Osteocyte (in vitro differentiated cells): ENCODE data around the gene SYNGAP1. TPM values are rescaled to one million over a fixed set of nuclear protein-coding genes. Genes with fewer than 3 reads are reported as not detected.
"Not testable (repeated sequence)": the region's sequence is repeated elsewhere in the genome, so short reads cannot be mapped to it uniquely, and the experiment has no call there.

ENCODE experiments used
- DNase-seq: peaks from one replicate; pipeline ENCODE4 v3.0.0; 2021; ENCODE audit warnings: mixed read lengths; ENCODE audit not compliant: unreplicated experiment; ENCODE audit errors: extremely low spot score
- H3K27ac Mint-ChIP-seq: one replicate; pipeline ENCODE4 v1.8.0; 2021; ENCODE audit warnings: mild to moderate bottlenecking, mixed read lengths; ENCODE audit not compliant: unreplicated experiment
- H3K27me3 Mint-ChIP-seq: one replicate; pipeline ENCODE4 v1.8.0; 2021; ENCODE audit warnings: mixed read lengths; ENCODE audit not compliant: unreplicated experiment
- H3K36me3 Mint-ChIP-seq: one replicate; pipeline ENCODE4 v1.8.0; 2021; ENCODE audit warnings: mixed read lengths; ENCODE audit not compliant: unreplicated experiment
- H3K4me1 Mint-ChIP-seq: one replicate; pipeline ENCODE4 v1.8.0; 2021; ENCODE audit warnings: mixed read lengths; ENCODE audit not compliant: unreplicated experiment
- H3K4me3 Mint-ChIP-seq: one replicate; pipeline ENCODE4 v1.8.0; 2021; ENCODE audit warnings: mild to moderate bottlenecking, moderate library complexity, mixed read lengths; ENCODE audit not compliant: unreplicated experiment
- H3K9me3 Mint-ChIP-seq: one replicate; pipeline ENCODE4 v1.8.0; 2021; ENCODE audit warnings: mixed read lengths; ENCODE audit not compliant: unreplicated experiment
- long read RNA-seq: library from polyadenylated mRNA; unstranded; transcript quantifications from one replicate; pipeline ENCODE4 v2.0.0, GENCODE V29; 2021
- total RNA-seq: library from RNA; stranded (reverse); gene quantifications from 2 replicates; pipeline ENCODE4 v1.2.1, GENCODE V29; 2021
- TF ChIP-seq, protein P1 (sequence below): fragments of 200-600 bp; sonication (generic); IDR thresholded peaks from 2 replicates; pipeline ENCODE4 v1.5.0; 2021; ENCODE audit warnings: antibody characterized with exemption, mild to moderate bottlenecking, moderate library complexity

SYNGAP1 gene
- 30.7 and 34.7 TPM in 2 replicates for total RNA-seq
- long read RNA-seq: 0 reads

DNA sequence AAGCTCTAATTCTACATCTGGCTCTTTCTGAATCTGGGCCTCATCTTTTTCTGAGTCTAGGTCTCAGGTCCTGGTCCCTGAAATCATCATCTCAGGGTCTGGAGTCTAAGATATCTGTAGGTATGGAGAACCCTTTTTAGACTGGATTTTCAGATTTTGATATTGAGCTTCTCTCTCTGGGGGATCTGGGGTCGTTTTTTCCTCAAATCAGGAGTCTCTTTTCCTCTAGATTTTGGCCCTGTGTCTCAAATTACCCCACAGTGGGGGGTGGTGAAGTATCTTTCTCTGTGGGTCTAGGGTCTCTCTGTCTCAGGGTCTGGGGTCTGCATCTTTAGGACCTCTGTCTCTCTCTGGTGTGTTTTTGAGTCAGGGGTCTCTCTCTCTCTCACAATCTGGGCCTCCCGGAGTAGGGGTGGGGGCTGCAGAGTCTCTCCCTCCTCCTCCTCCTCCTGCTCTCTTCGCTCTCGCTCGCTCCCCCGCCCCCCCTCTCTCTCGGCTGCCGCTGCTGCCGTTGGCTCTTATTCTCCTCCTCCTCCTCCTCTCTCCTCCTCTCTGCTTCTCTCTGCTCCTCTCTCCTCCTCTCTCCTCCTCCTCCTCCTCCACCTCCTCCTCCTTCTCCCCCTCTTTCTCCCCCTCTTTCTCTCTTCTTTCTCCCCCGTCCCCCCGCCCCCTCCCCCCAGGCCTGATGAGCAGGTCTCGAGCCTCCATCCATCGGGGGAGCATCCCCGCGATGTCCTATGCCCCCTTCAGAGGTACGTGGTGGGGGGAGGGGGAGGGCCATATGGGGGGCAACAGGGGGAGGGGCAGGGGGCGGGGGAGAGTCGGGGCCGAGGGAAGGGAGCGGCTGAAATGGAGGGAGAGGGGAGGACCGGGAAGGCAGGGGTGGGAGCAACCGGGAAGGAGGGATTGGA, at the start of gene SYNGAP1:
TSS of gene SYNGAP1 (plus strand) at position 486 of the 911 bp plus-strand sequence. CDS start at position 686, 200 bp downstream.
- Mint-ChIP-seq H3K27ac (peak within 1 kb of the TSS; percentile 99), H3K4me1 (peaks cover 66% of the 10 kb centered on the region), H3K9me3 (no peaks in the 10 kb centered on the region), H3K4me3 (peak within 1 kb of the TSS; percentile 98), H3K36me3 (peaks cover 12% of the 10 kb centered on the region), H3K27me3 (no peaks in the 10 kb centered on the region)
- TF ChIP-seq, protein P1, sequence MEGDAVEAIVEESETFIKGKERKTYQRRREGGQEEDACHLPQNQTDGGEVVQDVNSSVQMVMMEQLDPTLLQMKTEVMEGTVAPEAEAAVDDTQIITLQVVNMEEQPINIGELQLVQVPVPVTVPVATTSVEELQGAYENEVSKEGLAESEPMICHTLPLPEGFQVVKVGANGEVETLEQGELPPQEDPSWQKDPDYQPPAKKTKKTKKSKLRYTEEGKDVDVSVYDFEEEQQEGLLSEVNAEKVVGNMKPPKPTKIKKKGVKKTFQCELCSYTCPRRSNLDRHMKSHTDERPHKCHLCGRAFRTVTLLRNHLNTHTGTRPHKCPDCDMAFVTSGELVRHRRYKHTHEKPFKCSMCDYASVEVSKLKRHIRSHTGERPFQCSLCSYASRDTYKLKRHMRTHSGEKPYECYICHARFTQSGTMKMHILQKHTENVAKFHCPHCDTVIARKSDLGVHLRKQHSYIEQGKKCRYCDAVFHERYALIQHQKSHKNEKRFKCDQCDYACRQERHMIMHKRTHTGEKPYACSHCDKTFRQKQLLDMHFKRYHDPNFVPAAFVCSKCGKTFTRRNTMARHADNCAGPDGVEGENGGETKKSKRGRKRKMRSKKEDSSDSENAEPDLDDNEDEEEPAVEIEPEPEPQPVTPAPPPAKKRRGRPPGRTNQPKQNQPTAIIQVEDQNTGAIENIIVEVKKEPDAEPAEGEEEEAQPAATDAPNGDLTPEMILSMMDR: no peak
- no peak for DNase-seq

DNA sequence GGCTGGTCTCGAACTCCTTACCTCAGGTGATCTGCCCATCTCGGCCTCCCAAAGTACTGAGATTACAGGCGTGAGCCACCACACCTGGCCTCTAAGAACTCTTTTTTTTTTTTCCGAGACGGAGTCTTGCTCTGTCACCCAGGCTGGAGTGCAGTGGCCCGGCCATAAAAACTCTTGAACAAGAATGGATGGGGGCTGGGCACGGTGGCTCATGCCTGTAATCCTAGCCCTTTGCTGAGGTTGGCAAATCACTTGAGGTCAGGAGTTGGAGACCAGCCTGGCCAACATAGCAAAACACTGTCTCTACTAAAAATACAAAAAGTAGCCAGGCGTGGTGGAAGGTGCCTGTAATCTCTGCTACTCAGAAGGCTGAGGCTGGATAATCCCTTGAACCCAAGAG, 48.0 kb upstream of the SYNGAP1 start:
- not testable (repeated sequence) for H3K9me3 Mint-ChIP-seq, DNase-seq, H3K4me3 Mint-ChIP-seq, H3K27ac Mint-ChIP-seq, H3K27me3 Mint-ChIP-seq, H3K4me1 Mint-ChIP-seq, H3K36me3 Mint-ChIP-seq

DNA sequence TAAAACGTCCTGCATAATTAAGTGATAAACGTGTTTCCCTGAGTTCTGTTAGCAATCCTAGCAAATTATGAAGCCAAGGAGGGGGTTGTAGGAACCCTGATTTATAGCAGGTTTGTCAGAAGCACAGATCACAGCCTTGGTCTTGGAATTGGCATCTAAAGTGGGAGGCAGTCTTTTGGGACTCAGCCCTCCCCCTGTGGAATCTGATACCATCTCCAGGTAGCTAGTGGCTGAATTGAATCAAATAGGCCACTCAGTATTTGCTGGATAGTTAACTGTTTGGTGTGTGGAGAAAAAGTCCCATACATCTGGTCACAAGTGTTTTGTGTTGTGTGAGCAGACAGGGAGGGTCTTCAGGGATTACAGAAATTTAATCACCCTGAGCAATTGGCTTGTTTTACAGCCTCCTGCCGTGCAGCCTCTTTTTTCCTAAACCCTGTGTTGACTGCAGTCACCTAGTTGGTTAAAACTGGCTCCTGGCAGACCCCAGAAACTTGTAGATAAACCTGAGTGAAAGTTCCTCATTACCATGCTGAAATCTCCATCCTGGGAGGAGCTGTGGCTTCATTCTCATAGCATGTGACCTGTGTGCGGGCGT, 47.2 kb upstream of the SYNGAP1 start:
- Mint-ChIP-seq H3K4me3 (no peak overlapping the region), H3K36me3 (no peaks in the 10 kb centered on the region), H3K27ac (no peak overlapping the region), H3K27me3 (no peaks in the 10 kb centered on the region), H3K9me3 (no peaks in the 10 kb centered on the region), H3K4me1 (peaks cover 6% of the 10 kb centered on the region)
- DNase-seq: no peak
- TF ChIP-seq, protein P1: no peak

DNA sequence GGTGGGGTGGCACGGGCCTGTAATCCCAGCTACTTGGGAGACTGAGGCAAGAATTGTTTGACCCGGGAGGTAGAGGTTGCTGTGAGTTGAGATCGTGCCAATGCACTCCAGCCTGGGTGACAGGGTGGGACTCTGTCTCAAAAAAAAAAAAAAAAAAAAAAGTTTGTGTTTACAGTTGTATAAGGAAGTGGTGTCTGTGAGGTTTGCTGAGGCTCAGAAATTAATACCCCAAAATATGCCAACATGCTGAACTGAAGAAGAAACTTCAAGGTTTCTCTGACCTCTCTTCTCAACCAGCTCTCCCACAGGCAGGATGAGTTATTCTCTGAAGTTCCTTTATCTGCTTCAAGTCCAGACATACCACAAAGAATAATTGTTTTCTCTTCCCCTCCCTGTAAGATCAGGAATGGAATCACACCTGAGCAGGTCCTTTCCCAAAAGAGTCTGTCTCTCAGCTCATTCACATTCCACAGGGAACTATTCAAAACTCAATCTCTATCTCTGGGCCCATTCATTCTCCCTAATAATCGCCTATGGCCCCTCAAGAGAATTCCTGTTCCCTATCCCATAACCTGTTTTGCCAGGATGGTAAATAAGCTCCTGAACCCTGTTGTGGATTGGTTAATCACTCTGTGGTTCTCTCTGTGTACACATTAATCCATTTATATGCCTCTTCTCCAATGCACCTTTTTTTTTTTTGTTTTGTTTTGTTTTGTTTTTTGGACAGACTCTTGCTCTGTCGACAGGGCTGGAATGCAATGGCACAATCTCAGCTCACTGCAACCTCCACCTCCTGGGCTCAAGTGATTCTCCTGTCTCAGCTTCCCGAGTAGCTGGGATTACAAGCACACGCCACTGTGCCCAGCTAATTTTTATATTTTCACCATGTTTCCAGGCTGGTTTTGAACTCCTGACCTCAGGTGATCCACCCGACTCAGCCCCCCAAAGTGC, 45.6 kb upstream of the SYNGAP1 start:
- no peak overlapping the region for H3K4me3 Mint-ChIP-seq
- DNase-seq: no peak
- TF ChIP-seq, protein P1: no peak
- no peak overlapping the region for H3K27ac Mint-ChIP-seq
- no peaks in the 10 kb centered on the region for H3K27me3 Mint-ChIP-seq
- H3K36me3 Mint-ChIP-seq: no peaks in the 10 kb centered on the region
- H3K4me1 Mint-ChIP-seq: peaks cover 6% of the 10 kb centered on the region
- H3K9me3 Mint-ChIP-seq: no peaks in the 10 kb centered on the region

DNA sequence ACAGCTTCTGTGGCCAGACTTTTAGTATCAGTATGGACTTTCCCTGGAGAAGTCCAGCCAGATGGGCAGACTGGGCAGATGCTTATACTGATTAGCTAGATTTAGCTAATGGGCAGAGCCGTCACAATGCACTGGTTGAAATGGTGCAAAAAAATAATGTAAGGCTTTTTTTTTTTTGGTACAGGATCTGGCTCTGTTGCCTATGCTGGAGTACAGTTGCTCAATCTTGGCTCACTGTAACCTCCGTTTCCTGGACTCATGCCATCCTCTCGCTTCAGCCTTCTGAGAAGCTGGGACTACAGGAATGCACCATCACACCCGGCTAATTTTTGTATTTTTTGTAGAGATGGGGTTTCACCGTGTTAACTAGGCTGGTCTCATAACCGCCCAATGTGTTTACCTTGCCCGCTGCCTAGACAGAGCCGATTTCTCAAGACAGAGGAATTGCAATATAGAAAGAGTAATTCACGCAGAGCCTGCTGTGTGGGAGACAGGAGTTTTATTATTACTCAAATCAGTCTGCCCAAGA, 44.7 kb upstream of the SYNGAP1 start:
- Mint-ChIP-seq H3K4me3 (no peak overlapping the region), H3K27me3 (no peaks in the 10 kb centered on the region), H3K9me3 (no peaks in the 10 kb centered on the region), H3K36me3 (no peaks in the 10 kb centered on the region), H3K4me1 (peaks cover 6% of the 10 kb centered on the region), H3K27ac (no peak overlapping the region)
- no peak for DNase-seq
- TF ChIP-seq, protein P1: no peak
